Esophagus squamous epithelium (tissue), 4 donors: Measurements from ENCODE around the gene RAB15.

ENCODE experiments used
- POLR2A ChIP-seq, 4 donors: fragments of 450-650 bp; IDR thresholded peaks; one replicate each; pipeline ENCODE4 v1.6.1; 2017; ENCODE audit warnings: antibody characterized with exemption in 4 of 4, mild to moderate bottlenecking in 4 of 4, moderate library complexity in 3 of 4
- TF ChIP-seq, protein P1 (sequence below), 6 experiments: fragments of 450-650 bp in 4 of 6; fragments of 200-600 bp in 2 of 6; sonication (generic) in 2 of 6; IDR thresholded peaks; one replicate each; pipeline ENCODE4 v1.5.1; 2016 to 2019; ENCODE audit warnings: antibody characterized with exemption in 6 of 6, mild to moderate bottlenecking in 4 of 6, moderate library complexity in 4 of 6

DNA sequence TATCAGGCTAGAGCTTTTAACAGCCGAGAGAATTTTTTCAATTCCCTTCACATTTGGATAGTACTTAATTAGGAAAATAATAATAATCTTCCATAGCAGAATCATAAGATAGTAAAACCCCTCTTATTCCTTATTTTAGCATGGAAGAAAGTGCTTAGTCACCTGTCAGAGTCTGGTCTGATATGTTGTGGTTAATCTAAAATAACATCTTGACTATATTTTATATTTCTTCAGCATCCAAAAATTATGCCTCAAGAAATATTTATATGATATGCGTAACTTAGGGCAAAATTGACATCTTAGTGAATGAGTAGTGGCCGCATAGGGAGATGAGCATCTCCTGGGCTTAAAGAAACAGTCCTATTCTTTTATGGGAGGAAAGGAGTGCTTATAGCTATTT, 45.1 kb downstream of the RAB15 start:
- no peak for TF ChIP-seq POLR2A (IDR thresholded peaks at IDR 0.05)
- TF ChIP-seq, protein P1, sequence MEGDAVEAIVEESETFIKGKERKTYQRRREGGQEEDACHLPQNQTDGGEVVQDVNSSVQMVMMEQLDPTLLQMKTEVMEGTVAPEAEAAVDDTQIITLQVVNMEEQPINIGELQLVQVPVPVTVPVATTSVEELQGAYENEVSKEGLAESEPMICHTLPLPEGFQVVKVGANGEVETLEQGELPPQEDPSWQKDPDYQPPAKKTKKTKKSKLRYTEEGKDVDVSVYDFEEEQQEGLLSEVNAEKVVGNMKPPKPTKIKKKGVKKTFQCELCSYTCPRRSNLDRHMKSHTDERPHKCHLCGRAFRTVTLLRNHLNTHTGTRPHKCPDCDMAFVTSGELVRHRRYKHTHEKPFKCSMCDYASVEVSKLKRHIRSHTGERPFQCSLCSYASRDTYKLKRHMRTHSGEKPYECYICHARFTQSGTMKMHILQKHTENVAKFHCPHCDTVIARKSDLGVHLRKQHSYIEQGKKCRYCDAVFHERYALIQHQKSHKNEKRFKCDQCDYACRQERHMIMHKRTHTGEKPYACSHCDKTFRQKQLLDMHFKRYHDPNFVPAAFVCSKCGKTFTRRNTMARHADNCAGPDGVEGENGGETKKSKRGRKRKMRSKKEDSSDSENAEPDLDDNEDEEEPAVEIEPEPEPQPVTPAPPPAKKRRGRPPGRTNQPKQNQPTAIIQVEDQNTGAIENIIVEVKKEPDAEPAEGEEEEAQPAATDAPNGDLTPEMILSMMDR (IDR thresholded peaks at IDR 0.05) = no peak
